Thyroid gland (tissue), 4 donors: ENCODE measurements around the gene LGALS1. TPM values are rescaled to one million over a fixed set of nuclear protein-coding genes. Genes with fewer than 3 reads are reported as not detected.
A peak's percentile ranks its signal among the peaks of the same experiment; 100 is the strongest.

ENCODE experiments used
- DNase-seq, 2 donors: peaks; one replicate each; pipeline ENCODE4 v3.0.0-alpha.2; 2019
- H3K27ac ChIP-seq, 3 donors: fragments of 200-600 bp; sonication (generic); 1 replicate in 2 of 3; 2 replicates in 1 of 3; pipeline ENCODE4 v1.5.1; 2016 to 2019; ENCODE audit warnings: mild to moderate bottlenecking in 1 of 3, moderate library complexity in 1 of 3
- H3K27me3 ChIP-seq: fragments of 200-600 bp; sonication (generic); one replicate; pipeline ENCODE4 v1.5.1; 2019
- H3K36me3 ChIP-seq, 2 donors: fragments of 200-600 bp; sonication (generic); one replicate each; pipeline ENCODE4 v1.5.1; 2016 to 2019
- H3K4me1 ChIP-seq, 2 donors: fragments of 200-600 bp; sonication (generic); one replicate each; pipeline ENCODE4 v1.5.1; 2017 to 2019
- H3K4me3 ChIP-seq, 3 donors: fragments of 200-600 bp; sonication (generic); replicated peaks in 1 of 3; 1 replicate in 2 of 3; 2 replicates in 1 of 3; pipeline ENCODE4 v1.5.1; 2016; ENCODE audit warnings: mild to moderate bottlenecking in 1 of 3
- H3K9me3 ChIP-seq: fragments of 200-600 bp; sonication (generic); one replicate; pipeline ENCODE4 v1.5.1; 2017
- CTCF ChIP-seq, 6 experiments: fragments of 200-600 bp in 3 of 6; fragments of 450-650 bp in 3 of 6; sonication (generic) in 3 of 6; IDR thresholded peaks; one replicate each; pipeline ENCODE4 v1.5.1; 2016 to 2019; ENCODE audit warnings: antibody characterized with exemption in 6 of 6, mild to moderate bottlenecking in 2 of 6, inconsistent platforms in 1 of 6, moderate library complexity in 1 of 6
- POLR2A ChIP-seq, 2 donors: fragments of 450-650 bp; IDR thresholded peaks; one replicate each; pipeline ENCODE4 v1.6.1; 2017; ENCODE audit warnings: antibody characterized with exemption in 2 of 2, mild to moderate bottlenecking in 2 of 2, moderate library complexity in 1 of 2
- WGBS, 2 donors: methylation state at CpG; one replicate each; pipeline ENCODE4 v1.1.5; 2017; 5-methylcytosine and 5-hydroxymethylcytosine counted together
- intact Hi-C: fragments of 100-400 bp; cut with DNase I; formaldehyde crosslinking; loops from one replicate; pipeline ENCODE4 v1.15.1; 2023
- total RNA-seq, 4 donors: library from RNA; depleted of rRNA; stranded (reverse); fragments of >200 nt; gene quantifications; one replicate each; pipeline ENCODE4 v1.2.3, GENCODE V29; 2016

Gene LGALS1
- total RNA-seq, 4 donors from 2014 or later, result 146 to 212 (median 188) TPM

GRCh38 chr22:37662039-37662438, 13.4 kb upstream of the LGALS1 start:
- Histone ChIP-seq H3K36me3 (no peaks in the 10 kb centered on the region), H3K4me1 (peaks cover 19 to 32% of the 10 kb centered on the region in 2 donors), H3K27ac (peak overlapping the region in 1 of 3 donors; percentile 28), H3K4me3 (no peak overlapping the region), H3K9me3 (no peaks in the 10 kb centered on the region), H3K27me3 (no peaks in the 10 kb centered on the region)
- TF ChIP-seq POLR2A (IDR thresholded peaks at IDR 0.05) (no peak), CTCF (IDR thresholded peaks at IDR 0.05) (no peak)
- 85 to 93% methylated on average over 5 of the region's 5 CpGs for WGBS, 2 donors
- DNase-seq, result no peak
- intact Hi-C loops, result no loop called here

GRCh38 chr22:37663521-37664140, 11.8 kb upstream of the LGALS1 start:
- 84 to 91% methylated on average over 16 of the region's 16 CpGs for WGBS, 2 donors
- H3K27me3 ChIP-seq, result no peaks in the 10 kb centered on the region
- no peaks in the 10 kb centered on the region for H3K36me3 ChIP-seq
- no peak overlapping the region for H3K4me3 ChIP-seq
- peaks cover 15 to 31% of the 10 kb centered on the region in 2 donors for H3K4me1 ChIP-seq
- no peaks in the 10 kb centered on the region for H3K9me3 ChIP-seq
- intact Hi-C loops, result no loop called here
- no peak for TF ChIP-seq CTCF (IDR thresholded peaks at IDR 0.05)
- no peak for TF ChIP-seq POLR2A (IDR thresholded peaks at IDR 0.05)
- no peak for DNase-seq
- no peak overlapping the region for H3K27ac ChIP-seq

GRCh38 chr22:37664249-37665101, 11.0 kb upstream of the LGALS1 start:
- no peaks in the 10 kb centered on the region for H3K9me3 ChIP-seq
- intact Hi-C loops, result no loop called here
- no peak overlapping the region for H3K27ac ChIP-seq
- TF ChIP-seq POLR2A (IDR thresholded peaks at IDR 0.05), result no peak
- TF ChIP-seq CTCF (IDR thresholded peaks at IDR 0.05), result no peak
- WGBS, 2 donors, result 86 to 87% methylated on average over 16 of the region's 16 CpGs
- H3K4me1 ChIP-seq, result peaks cover 12 to 26% of the 10 kb centered on the region in 2 donors
- no peak for DNase-seq
- H3K4me3 ChIP-seq, result no peak overlapping the region
- no peaks in the 10 kb centered on the region for H3K36me3 ChIP-seq
- H3K27me3 ChIP-seq, result no peaks in the 10 kb centered on the region

- Histone ChIP-seq H3K36me3 (no peaks in the 10 kb centered on the region), H3K4me1 (peaks cover 4 to 16% of the 10 kb centered on the region in 2 donors), H3K4me3 (no peak overlapping the region), H3K27ac (no peak overlapping the region), H3K9me3 (no peaks in the 10 kb centered on the region), H3K27me3 (no peaks in the 10 kb centered on the region)
- TF ChIP-seq POLR2A (IDR thresholded peaks at IDR 0.05) (no peak), CTCF (IDR thresholded peaks at IDR 0.05) (no peak)
- intact Hi-C loops, result no loop called here
- DNase-seq, result no peak
- 91 to 96% methylated on average over 22 to 24 of the region's 24 CpGs for WGBS, 2 donors
Measured at GRCh38 chr22:37665487-37665886, 9.9 kb upstream of the LGALS1 start.

- H3K27ac ChIP-seq, result no peak overlapping the region
- intact Hi-C loops, result no loop called here
Measured at GRCh38 chr22:37669586-37669985, 5.8 kb upstream of the LGALS1 start.

More at GRCh38 chr22:37669586-37669985, 5.8 kb upstream of the LGALS1 start:
- Histone ChIP-seq H3K36me3 (no peaks in the 10 kb centered on the region), H3K9me3 (no peaks in the 10 kb centered on the region), H3K27me3 (no peaks in the 10 kb centered on the region), H3K4me1 (peaks cover 5 to 13% of the 10 kb centered on the region in 2 donors), H3K4me3 (no peak overlapping the region)
- TF ChIP-seq CTCF (IDR thresholded peaks at IDR 0.05) (no peak), POLR2A (IDR thresholded peaks at IDR 0.05) (no peak)
- no peak for DNase-seq
- 92 to 94% methylated on average over 6 of the region's 6 CpGs for WGBS, 2 donors
